ENCODE measurements around the gene MARK1.

GRCh38 chr1:220705782-220706181, 177.8 kb downstream of the MARK1 start:
- TF ChIP-seq CTCF (IDR thresholded peaks at IDR 0.05), result no peak
- TF ChIP-seq POLR2AphosphoS5 (IDR thresholded peaks at IDR 0.05), result no peak
